ENCODE data around the gene MYRIP.

The MYRIP gene

DNA sequence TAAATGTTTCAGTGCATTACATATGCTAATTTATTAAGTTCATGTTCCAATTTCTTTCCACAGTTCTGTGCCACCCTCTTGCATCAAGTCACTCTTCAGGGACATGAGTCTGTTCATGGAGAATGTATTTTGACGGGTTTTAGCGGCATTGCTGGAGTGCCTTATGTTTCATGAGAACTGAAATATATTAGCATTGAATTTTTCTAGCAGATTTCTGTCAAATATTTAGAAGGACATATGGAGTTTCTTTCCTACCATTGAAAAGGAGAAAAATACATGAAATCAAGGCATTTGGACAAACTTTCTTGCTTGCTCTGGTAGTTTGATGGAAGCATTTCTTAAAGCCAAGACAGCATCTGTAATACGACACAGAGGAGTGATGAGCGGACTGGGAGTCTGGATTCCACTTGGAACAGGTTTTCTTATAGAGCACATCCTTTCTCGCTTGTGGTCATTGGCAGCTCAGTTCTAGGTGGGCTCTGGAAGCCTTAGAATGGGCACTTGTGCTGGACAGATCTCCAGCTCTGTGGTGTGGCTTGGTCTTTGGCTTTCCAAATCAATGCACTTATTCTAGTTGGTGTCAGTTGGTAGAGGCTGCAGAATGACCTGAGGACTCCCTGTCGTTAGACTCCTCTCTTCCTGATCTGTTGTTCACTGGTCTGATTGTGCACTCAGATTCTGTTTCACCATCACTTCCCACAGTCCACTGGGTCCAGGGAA lies 415.5 kb downstream of the MYRIP start:
- no peak overlapping the region for H3K4me3 ChIP-seq (ENCODE audit: low read depth, low read length)
- no peak for TF ChIP-seq CTCF (IDR thresholded peaks at IDR 0.05; ENCODE audit: borderline replicate concordance, insufficient read depth, low read depth, low read length)

GRCh38 chr3:40226636-40227035 lies 417.2 kb downstream of the MYRIP start:
- TF ChIP-seq CTCF (IDR thresholded peaks at IDR 0.05; ENCODE audit: borderline replicate concordance, insufficient read depth, low read depth, low read length): no peak

GRCh38 chr3:40228792-40229350 lies 419.5 kb downstream of the MYRIP start:
- no peak for TF ChIP-seq CTCF (IDR thresholded peaks at IDR 0.05; ENCODE audit: borderline replicate concordance, insufficient read depth, low read depth, low read length)

More at GRCh38 chr3:40226636-40227035, 417.2 kb downstream of the MYRIP start:
- no peak overlapping the region for H3K4me3 ChIP-seq (ENCODE audit: low read depth, low read length)

GRCh38 chr3:40229386-40229785 lies 420.0 kb downstream of the MYRIP start:
- no peak for TF ChIP-seq CTCF (IDR thresholded peaks at IDR 0.05; ENCODE audit: borderline replicate concordance, insufficient read depth, low read depth, low read length)
- no peak overlapping the region for H3K4me3 ChIP-seq (ENCODE audit: low read depth, low read length)

More at GRCh38 chr3:40228792-40229350, 419.5 kb downstream of the MYRIP start:
- H3K4me3 ChIP-seq (ENCODE audit: low read depth, low read length): no peak overlapping the region

- H3K4me3 ChIP-seq (ENCODE audit: low read depth, low read length): no peak overlapping the region
- TF ChIP-seq CTCF (IDR thresholded peaks at IDR 0.05; ENCODE audit: borderline replicate concordance, insufficient read depth, low read depth, low read length): no peak
These were observed 420.6 kb downstream of the MYRIP start for GRCh38 chr3:40229963-40230362.

GRCh38 chr3:40230382-40230781 lies 421.0 kb downstream of the MYRIP start:
- no peak for TF ChIP-seq CTCF (IDR thresholded peaks at IDR 0.05; ENCODE audit: borderline replicate concordance, insufficient read depth, low read depth, low read length)
- H3K4me3 ChIP-seq (ENCODE audit: low read depth, low read length): no peak overlapping the region

DNA sequence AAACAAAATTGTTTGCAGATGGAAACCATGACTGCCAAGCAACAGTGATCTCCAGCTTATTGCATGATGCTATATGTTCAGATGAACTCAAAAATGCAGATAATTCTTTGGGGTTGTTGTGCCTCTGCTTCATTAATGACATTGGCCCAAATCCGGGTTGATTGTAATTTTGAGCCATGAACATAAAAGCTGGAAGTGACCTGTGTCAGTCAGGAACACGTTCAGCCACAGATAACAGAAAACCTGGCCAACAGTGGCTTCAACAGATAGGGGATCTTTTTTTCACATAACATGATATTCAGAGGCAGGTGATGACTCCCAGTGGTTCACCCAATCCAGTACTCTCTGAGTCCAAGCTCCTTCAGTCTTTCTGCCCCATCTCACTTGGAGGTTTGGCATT lies 423.2 kb downstream of the MYRIP start:
- no peak for TF ChIP-seq CTCF (IDR thresholded peaks at IDR 0.05; ENCODE audit: borderline replicate concordance, insufficient read depth, low read depth, low read length)
- no peak overlapping the region for H3K4me3 ChIP-seq (ENCODE audit: low read depth, low read length)
